Osteocyte (in vitro differentiated cells): ENCODE data around the gene SQSTM1. TPM values are rescaled to one million over a fixed set of nuclear protein-coding genes. Genes with fewer than 3 reads are reported as not detected.

Experiments used
- DNase-seq: peaks from one replicate; pipeline ENCODE4 v3.0.0; 2021; ENCODE audit warnings: mixed read lengths; ENCODE audit not compliant: unreplicated experiment; ENCODE audit errors: extremely low spot score
- H3K27ac Mint-ChIP-seq: one replicate; pipeline ENCODE4 v1.8.0; 2021; ENCODE audit warnings: mild to moderate bottlenecking, mixed read lengths; ENCODE audit not compliant: unreplicated experiment
- H3K27me3 Mint-ChIP-seq: one replicate; pipeline ENCODE4 v1.8.0; 2021; ENCODE audit warnings: mixed read lengths; ENCODE audit not compliant: unreplicated experiment
- H3K36me3 Mint-ChIP-seq: one replicate; pipeline ENCODE4 v1.8.0; 2021; ENCODE audit warnings: mixed read lengths; ENCODE audit not compliant: unreplicated experiment
- H3K4me1 Mint-ChIP-seq: one replicate; pipeline ENCODE4 v1.8.0; 2021; ENCODE audit warnings: mixed read lengths; ENCODE audit not compliant: unreplicated experiment
- H3K4me3 Mint-ChIP-seq: one replicate; pipeline ENCODE4 v1.8.0; 2021; ENCODE audit warnings: mild to moderate bottlenecking, moderate library complexity, mixed read lengths; ENCODE audit not compliant: unreplicated experiment
- H3K9me3 Mint-ChIP-seq: one replicate; pipeline ENCODE4 v1.8.0; 2021; ENCODE audit warnings: mixed read lengths; ENCODE audit not compliant: unreplicated experiment
- long read RNA-seq: library from polyadenylated mRNA; unstranded; transcript quantifications from one replicate; pipeline ENCODE4 v2.0.0, GENCODE V29; 2021
- total RNA-seq: library from RNA; stranded (reverse); gene quantifications from 2 replicates; pipeline ENCODE4 v1.2.1, GENCODE V29; 2021
- TF ChIP-seq, protein P1 (sequence below): fragments of 200-600 bp; sonication (generic); IDR thresholded peaks from 2 replicates; pipeline ENCODE4 v1.5.0; 2021; ENCODE audit warnings: antibody characterized with exemption, mild to moderate bottlenecking, moderate library complexity

SQSTM1 gene
- total RNA-seq: 447 and 458 TPM in 2 replicates
- long read RNA-seq, transcript SQSTM1-202 (8 exons, 2,986 nt): major isoform, 1,090 of 1,342 reads
- long read RNA-seq, transcript SQSTM1-201 (7 exons, 2,253 nt): minor isoform, 7 of 1,342 reads
- long read RNA-seq, partial matches to known transcripts: 53 of 1,342 reads
- long read RNA-seq, other reads (novel, unspliced or antisense): 192 of 1,342 reads

DNA sequence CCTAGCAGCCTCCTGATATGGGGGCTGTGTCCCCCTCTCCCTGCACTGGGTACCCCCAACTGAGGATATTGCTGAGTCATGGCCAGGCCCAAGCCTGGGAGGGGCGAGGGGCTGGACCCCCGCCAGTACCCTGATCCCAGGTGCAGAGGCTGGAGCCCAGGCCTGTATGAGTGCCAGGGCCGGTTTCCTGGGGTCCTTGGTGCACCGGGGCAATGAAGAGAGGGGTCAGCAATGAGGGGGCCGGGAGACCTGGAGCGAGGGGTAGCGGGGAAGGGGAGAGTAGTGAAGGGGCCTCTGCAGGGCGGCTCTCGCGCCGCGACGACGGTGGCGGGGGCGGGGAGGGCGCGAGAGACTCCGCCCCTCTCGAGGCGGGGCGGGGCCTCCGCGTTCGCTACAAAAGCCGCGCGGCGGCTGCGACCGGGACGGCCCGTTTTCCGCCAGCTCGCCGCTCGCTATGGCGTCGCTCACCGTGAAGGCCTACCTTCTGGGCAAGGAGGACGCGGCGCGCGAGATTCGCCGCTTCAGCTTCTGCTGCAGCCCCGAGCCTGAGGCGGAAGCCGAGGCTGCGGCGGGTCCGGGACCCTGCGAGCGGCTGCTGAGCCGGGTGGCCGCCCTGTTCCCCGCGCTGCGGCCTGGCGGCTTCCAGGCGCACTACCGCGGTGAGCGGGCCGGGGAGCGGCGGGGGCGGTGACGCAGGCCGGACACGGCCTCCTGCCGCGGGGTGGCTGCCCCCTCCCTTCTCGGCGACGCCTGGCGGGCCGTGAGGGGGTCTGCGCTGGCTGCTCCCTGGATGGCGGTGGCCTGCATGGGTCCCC, at the start of gene SQSTM1:
TSS of gene SQSTM1 (plus strand) at position 423 of the 815 bp plus-strand sequence. CDS start at position 455, 32 bp downstream.
- peak; percentile 93 for DNase-seq
- TF ChIP-seq, protein P1, sequence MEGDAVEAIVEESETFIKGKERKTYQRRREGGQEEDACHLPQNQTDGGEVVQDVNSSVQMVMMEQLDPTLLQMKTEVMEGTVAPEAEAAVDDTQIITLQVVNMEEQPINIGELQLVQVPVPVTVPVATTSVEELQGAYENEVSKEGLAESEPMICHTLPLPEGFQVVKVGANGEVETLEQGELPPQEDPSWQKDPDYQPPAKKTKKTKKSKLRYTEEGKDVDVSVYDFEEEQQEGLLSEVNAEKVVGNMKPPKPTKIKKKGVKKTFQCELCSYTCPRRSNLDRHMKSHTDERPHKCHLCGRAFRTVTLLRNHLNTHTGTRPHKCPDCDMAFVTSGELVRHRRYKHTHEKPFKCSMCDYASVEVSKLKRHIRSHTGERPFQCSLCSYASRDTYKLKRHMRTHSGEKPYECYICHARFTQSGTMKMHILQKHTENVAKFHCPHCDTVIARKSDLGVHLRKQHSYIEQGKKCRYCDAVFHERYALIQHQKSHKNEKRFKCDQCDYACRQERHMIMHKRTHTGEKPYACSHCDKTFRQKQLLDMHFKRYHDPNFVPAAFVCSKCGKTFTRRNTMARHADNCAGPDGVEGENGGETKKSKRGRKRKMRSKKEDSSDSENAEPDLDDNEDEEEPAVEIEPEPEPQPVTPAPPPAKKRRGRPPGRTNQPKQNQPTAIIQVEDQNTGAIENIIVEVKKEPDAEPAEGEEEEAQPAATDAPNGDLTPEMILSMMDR: no peak
- H3K27me3 Mint-ChIP-seq: no peaks in the 10 kb centered on the region

DNA sequence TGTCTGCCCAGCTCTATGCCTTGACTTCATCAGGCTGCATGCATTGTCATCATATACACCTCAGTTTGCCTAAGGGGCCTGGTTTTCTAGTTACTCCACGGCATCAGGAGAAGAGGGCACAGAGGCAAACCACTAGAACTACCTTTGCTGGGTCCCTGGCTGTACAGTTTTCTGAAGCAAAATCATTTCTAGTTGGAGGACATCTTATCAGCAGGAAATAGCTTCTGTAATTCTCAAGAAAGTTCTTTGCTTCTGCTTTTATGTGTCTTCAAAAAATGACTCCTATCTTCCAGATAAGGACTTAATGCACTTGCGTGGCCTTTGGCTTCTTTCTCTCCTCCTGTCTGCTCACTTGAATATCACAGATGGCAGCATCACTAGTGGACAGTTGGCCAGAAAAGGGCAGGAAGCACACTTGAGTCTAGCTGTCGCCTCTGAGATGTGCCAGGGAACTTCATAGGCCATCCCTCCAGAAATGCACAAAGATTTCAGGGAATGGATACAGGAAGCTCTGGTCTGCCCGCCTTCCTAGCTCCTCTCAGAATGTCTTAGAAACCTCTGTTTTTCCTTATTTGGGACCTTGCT, 49.3 kb upstream of the SQSTM1 start:
- no peak overlapping the region for H3K4me3 Mint-ChIP-seq
- no peaks in the 10 kb centered on the region for H3K27me3 Mint-ChIP-seq
- no peak for DNase-seq

More for the DNA sequence above, at the start of gene SQSTM1:
- H3K9me3 Mint-ChIP-seq: no peaks in the 10 kb centered on the region
- peak within 1 kb of the TSS; percentile 97 for H3K27ac Mint-ChIP-seq
- H3K4me1 Mint-ChIP-seq: peaks cover 59% of the 10 kb centered on the region
- peaks cover 25% of the 10 kb centered on the region for H3K36me3 Mint-ChIP-seq
- peak within 1 kb of the TSS; percentile 93 for H3K4me3 Mint-ChIP-seq

DNA sequence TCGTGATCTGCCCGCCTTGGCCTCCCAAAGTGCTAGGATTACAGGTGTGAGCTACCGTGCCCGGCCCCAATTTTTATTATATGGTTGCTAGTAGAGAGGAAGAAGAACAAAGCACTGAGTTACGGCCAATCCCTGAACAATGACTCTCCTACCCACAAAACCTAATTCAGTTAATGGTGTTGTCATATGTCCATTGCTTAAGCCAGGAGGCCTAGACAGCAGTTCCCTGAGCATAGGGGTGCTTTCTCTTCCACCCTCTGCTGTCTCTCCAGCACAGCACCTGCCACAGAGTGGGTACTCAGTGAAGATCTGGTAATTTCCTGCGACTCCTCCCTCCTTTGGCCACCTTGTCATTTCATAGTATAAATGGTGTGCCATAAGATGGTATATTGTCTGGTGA, 48.4 kb upstream of the SQSTM1 start:
- peaks cover 7% of the 10 kb centered on the region for H3K4me1 Mint-ChIP-seq
- peaks cover 48% of the 10 kb centered on the region for H3K36me3 Mint-ChIP-seq
- no peak for DNase-seq
- no peaks in the 10 kb centered on the region for H3K27me3 Mint-ChIP-seq
- no peaks in the 10 kb centered on the region for H3K9me3 Mint-ChIP-seq
- H3K4me3 Mint-ChIP-seq: no peak overlapping the region
- TF ChIP-seq, protein P1: no peak
- no peak overlapping the region for H3K27ac Mint-ChIP-seq

More for the DNA sequence above, 49.3 kb upstream of the SQSTM1 start:
- Mint-ChIP-seq H3K4me1 (peaks cover 16% of the 10 kb centered on the region), H3K36me3 (peaks cover 45% of the 10 kb centered on the region), H3K27ac (no peak overlapping the region), H3K9me3 (no peaks in the 10 kb centered on the region)
- TF ChIP-seq, protein P1: no peak

DNA sequence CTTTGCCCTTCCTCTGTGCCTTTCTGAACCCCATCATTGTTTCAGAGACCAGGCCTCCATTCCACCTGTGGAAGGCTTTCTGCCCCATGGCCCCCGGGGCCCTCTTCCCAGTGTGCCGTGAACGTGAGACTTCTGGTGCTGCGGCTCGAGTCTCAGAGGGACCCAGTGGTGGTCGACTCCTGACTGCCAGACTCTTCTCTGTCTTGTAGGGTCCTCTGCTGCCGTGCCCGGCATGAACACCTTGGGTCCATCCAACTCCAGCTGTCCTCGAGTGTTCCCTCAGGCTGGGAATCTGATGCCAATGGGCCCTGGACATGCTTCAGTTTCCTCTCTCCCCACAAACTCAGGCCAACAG, 47.0 kb upstream of the SQSTM1 start:
- Mint-ChIP-seq H3K9me3 (no peaks in the 10 kb centered on the region), H3K36me3 (peaks cover 59% of the 10 kb centered on the region), H3K4me1 (peaks cover 2% of the 10 kb centered on the region), H3K4me3 (no peak overlapping the region), H3K27me3 (no peaks in the 10 kb centered on the region), H3K27ac (no peak overlapping the region)
- no peak for DNase-seq
- TF ChIP-seq, protein P1: no peak

DNA sequence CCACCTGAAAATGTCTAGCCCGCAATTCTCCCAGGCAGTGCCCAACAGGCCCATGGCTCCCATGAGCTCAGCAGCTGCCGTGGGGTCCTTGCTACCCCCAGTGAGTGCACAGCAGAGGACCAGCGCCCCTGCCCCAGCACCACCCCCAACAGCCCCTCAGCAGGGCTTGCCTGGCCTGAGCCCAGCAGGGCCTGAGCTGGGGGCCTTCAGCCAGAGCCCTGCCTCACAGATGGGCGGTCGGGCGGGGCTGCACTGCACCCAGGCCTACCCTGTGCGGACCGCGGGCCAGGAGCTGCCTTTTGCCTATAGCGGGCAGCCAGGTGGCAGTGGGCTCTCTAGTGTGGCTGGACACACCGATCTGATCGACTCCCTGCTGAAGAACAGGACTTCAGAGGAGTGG, 46.3 kb upstream of the SQSTM1 start:
- Mint-ChIP-seq H3K27ac (no peak overlapping the region), H3K36me3 (peaks cover 60% of the 10 kb centered on the region), H3K4me1 (peaks cover 2% of the 10 kb centered on the region), H3K9me3 (no peaks in the 10 kb centered on the region), H3K4me3 (no peak overlapping the region), H3K27me3 (no peaks in the 10 kb centered on the region)
- TF ChIP-seq, protein P1: no peak
- no peak for DNase-seq
